GM18868 (cell line): Measurements from ENCODE around the gene CENPL.
"Not testable (repeated sequence)": the region's sequence is repeated elsewhere in the genome, so short reads cannot be mapped to it uniquely, and the experiment has no call there.

Experiments used
- ATAC-seq: cut with Tn5 transposase; IDR thresholded peaks from one replicate; pipeline ENCODE4 v1.9.1; 2021; ENCODE audit warnings: mild to moderate bottlenecking, moderate library complexity; ENCODE audit not compliant: unreplicated experiment

The CENPL gene, protein sequence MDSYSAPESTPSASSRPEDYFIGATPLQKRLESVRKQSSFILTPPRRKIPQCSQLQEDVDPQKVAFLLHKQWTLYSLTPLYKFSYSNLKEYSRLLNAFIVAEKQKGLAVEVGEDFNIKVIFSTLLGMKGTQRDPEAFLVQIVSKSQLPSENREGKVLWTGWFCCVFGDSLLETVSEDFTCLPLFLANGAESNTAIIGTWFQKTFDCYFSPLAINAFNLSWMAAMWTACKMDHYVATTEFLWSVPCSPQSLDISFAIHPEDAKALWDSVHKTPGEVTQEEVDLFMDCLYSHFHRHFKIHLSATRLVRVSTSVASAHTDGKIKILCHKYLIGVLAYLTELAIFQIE

GRCh38 chr1:173824315-173825081 lies at the start of gene CENPL, which contains the start of gene DARS2:
Gene CENPL, minus strand, starts transcription at chr1:173824883. Its CDS starts 13,584 bp downstream, at chr1:173811299.
Gene DARS2, plus strand, starts transcription at chr1:173824673. Its CDS starts 557 bp downstream, at chr1:173825230.
- peak; percentile 81 for ATAC-seq

DNA sequence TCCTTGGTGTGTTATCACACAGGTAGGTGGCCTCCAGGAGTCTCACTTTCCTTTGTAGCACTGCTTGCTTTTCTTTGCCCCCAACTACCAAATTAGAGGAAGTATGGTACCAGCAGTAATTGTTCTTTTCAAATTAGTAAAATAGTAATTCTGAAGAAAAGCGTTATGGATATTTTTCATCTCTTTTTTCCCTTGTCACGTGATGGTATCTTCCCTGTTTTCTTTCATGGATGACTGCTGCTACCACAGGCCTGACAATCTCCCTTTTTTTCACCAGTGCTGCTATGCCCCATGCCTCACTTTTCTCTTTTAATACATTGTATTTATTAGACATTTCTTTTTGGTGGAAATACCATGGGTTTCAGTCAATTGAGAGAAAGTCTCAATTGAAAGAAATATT lies 46.8 kb upstream of the CENPL start:
- no peak for ATAC-seq

DNA sequence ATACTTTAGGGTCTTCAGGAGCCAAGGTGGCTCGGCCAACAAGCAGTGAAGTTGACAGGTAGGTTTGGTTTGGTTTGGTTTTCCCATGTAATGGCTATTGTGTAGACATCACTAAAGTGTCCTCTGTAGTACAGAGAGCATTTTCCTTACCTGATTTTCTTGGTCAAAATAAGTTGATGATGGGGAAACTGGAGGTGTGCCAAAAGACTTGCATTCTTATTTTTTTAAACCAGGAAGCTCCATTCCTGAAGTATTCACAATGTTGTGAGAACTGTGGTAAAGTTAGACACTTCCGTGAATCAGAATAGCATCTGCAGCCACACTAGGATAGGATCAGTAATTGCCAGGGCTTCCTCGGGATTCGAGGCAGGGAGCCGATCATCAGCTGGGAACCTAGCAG lies 46.4 kb upstream of the CENPL start:
- no peak for ATAC-seq

DNA sequence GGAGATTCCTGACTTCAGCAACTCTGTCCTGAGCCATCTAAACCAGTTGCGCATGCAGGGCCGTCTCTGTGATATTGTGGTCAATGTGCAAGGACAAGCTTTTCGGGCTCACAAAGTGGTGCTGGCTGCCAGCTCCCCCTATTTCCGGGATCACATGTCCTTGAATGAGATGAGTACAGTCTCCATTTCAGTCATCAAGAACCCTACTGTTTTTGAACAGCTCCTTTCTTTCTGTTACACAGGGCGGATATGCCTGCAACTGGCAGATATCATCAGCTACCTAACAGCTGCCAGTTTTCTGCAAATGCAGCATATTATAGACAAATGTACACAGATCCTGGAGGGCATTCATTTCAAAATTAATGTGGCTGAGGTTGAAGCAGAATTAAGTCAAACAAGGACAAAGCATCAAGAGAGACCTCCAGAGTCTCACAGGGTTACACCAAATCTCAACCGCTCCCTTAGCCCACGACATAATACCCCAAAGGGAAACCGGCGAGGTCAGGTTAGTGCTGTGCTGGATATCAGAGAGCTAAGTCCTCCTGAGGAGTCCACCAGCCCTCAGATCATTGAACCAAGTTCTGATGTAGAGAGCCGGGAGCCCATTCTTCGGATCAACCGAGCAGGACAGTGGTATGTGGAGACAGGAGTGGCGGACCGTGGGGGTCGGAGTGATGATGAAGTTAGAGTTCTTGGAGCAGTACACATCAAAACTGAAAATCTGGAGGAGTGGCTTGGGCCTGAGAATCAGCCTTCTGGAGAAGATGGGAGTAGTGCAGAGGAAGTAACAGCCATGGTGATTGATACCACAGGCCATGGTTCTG lies 45.8 kb upstream of the CENPL start:
- ATAC-seq: no peak

DNA sequence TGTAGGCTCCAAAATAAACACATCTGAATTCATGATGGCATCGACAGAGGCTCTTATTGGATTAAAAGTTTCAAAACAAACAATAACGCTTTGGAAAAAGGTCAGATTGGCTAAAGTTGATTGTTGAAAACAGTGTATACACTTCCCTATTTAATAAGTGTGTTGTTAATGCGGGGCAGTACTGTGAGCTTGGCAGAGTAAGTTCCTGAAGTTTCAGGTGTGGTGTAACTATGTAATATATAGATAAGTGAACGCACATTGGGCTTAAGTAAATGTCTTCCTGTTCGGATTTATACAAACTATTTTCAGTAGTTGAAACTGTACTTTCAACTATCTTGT lies 44.3 kb upstream of the CENPL start:
- ATAC-seq: no peak

DNA sequence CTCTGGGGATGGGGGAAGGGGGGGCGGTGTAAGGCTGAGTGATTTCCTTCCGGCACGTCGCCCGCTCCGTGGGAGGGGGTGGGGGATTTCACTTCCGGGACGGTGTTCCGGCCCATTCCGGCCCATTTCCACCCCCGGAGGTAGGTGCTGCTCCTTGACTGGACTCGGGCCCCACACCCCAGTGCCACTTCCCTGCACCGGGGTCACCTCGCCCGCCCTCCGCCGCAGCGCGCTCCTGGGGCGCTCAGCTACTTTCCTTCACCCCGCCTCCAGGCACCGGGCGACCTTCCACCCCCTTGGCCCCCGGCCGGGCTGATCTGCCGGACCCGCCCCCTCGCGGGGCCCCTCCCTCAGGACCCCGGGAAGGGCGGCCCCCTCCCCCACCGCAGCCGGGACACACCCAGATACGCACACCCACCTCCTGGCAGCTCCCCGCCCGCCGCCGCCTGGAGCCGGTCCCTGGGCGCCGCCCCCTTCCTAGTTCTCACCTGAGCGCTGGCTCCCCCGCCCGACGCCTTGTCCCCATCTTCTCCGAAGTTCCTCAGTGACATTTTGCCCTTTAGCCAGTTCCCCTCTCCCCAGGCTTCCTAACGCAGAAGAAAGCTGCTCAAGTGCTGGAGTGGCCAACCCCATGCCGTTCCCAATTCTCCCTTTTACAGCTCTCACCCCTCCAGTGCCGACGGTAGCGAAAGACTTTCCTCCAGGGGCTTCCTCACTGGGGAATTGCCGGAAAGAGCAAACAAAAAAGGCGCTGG lies 43.8 kb upstream of the CENPL start, which contains the start of gene ZBTB37:
ZBTB37 (plus strand) TSS at position 115 of the 755 bp plus-strand sequence. CDS start 1,846 bp downstream, outside the sequence.
- peak; percentile 63 for ATAC-seq

DNA sequence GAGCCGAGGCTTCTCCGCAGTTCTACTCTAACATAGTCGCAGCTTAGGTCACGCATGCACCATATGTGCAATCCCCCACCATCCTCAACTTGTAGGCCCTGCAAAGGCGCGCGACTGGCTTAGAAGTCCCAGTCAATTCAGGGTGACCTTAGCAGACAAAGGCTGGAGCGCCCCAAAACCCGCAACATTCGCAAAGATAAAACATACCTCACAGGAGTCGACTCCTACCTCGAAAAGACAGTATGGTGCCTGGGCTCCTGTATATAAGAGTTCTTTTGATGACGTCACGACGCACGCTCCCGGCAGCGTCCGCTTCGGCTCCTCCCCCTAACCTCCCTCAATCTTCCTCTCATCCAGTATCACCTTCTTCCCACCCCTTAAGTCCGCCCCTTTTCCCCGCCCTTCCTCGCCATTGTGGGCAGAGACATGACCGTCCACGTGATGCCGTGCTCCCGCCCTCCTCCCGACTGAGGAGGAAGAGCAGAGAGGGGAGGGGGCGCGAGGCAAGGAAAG lies 43.1 kb upstream of the CENPL start, which contains the start of gene GAS5:
GAS5 (minus strand) TSS at position 237 of the 513 bp plus-strand sequence.
- ATAC-seq: peak; percentile 79

DNA sequence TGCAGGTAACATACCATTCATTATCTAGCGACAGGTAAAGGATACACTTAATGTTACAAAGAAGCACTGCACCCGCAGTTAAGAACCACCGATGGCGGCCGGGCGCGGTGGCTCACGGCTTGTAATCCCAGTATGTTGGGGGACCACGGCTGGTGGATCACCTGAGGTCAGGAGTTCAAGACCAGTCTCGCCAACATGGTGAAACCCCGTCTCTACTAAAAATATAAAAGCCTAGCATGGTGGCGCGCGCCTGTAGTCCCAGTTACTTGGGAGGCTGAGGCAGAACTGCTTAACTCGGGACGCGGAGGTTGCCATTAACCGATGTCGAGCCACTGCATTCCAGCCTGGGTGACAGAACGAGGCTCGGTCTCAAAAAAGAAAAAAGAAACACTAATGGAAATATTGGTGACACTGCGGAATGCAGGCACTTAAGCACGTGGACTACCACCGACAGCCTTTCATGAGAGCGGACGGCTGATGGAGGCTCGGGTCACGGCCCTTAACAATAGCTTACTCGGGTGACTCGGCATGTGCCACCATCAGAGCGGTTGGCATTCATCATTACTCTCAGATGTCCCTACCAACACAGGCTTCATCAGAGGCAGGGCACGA lies 42.6 kb upstream of the CENPL start:
- peak; percentile 1 for ATAC-seq

GRCh38 chr1:173866413-173867115 lies 41.9 kb upstream of the CENPL start:
- ATAC-seq: no peak

DNA sequence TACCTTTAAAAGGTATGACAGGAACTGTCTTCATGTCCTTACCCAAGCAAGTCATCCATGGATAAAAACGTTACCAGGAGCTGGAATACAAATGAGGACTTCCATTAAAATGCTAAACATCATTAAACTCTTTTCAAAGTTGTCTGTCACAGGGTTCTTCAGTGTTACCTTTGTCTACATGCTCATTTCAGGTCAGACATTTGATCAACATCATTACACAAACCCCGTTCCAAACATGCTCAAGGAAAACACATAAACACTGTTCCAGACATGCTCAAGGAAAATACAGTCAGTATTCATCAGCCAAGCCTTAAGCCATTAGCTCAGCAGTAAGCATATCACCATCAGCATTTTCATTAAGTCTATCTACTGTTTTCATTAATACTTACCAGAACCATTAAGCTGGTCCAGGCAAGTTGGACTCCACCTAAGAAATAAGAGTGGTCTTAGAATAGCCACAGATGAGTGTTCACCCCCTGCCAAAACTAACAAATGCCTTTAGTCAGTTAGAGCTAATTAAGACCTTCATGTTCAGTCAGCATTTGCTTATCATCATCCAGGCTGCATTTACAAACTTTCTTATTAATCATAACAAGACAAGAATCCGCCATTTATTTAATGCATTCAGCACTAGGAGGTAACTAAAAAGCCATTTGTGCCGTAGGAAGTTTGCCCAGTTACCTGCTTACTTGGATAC lies 40.9 kb upstream of the CENPL start:
- ATAC-seq: no peak

- no peak for ATAC-seq
Measured at GRCh38 chr1:173864179-173864867, 39.6 kb upstream of the CENPL start.

GRCh38 chr1:173863224-173864161 lies 38.8 kb upstream of the CENPL start:
- ATAC-seq: no peak

GRCh38 chr1:173862769-173863223 lies 38.1 kb upstream of the CENPL start:
- ATAC-seq: no peak

DNA sequence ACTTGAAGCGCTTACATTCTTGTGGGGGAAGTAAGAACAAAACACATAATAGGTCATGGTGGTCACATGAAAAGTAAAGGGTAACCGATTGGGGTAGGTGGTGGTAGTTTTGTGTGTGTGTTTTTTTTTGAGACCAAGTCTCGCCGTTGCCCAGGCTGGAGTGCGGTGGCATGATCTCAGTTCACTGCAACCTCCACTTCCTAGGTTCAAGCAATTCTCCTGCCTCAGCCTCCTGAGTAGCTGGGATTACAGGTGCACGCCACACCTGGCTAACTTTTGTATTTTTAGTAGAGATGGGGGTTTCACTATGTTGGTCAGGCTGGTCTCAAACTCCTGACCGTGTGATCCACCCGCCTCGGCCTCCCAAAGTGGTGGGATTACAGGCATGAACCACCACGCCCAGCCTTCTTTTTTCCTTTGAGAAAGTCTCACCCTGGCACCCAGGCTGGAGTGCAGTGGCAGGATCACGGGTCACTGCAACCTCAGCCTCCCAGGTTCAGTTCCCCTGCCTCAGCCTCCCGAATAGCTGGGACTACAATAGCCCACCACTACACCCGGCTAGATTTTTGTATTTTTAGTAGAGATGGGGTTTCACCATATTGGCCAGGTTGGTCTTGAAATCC lies 37.6 kb upstream of the CENPL start:
- not testable (repeated sequence) for ATAC-seq

- no peak for ATAC-seq
Measured at GRCh38 chr1:173861731-173862145, 37.1 kb upstream of the CENPL start.

GRCh38 chr1:173860065-173860464 lies 35.4 kb upstream of the CENPL start:
- ATAC-seq: no peak
